Right cardiac atrium (tissue), 5 donors: Measurements from ENCODE around the gene RNF103. TPM values are rescaled to one million over a fixed set of nuclear protein-coding genes. Genes with fewer than 3 reads are reported as not detected.
"Not testable (repeated sequence)": the region's sequence is repeated elsewhere in the genome, so short reads cannot be mapped to it uniquely, and the experiment has no call there.

Experiments used
- ATAC-seq, 2 donors: fragments of 200-7000 bp; cut with Tn5 transposase; one replicate each; pipeline versions ENCODE4 v1.8.0 to v1.9.1; 2020; ENCODE audit warnings: moderate library complexity in 2 of 2, mild to moderate bottlenecking in 1 of 2
- DNase-seq, 3 donors: peaks; one replicate each; pipeline ENCODE4 v3.0.0-alpha.2; 2020
- H3K27ac ChIP-seq: one replicate; pipeline ENCODE4 v1.5.1; 2013; ENCODE audit warnings: mild to moderate bottlenecking, low read length, control low read depth, moderate library complexity
- H3K27me3 ChIP-seq: one replicate; pipeline ENCODE4 v1.6.1; 2013; ENCODE audit not compliant: control insufficient read depth, insufficient read depth
- H3K4me1 ChIP-seq: one replicate; pipeline ENCODE4 v1.6.1; 2013; ENCODE audit warnings: low read length; ENCODE audit not compliant: control insufficient read depth, insufficient read depth
- H3K4me3 ChIP-seq: one replicate; pipeline ENCODE4 v1.5.1; 2013; ENCODE audit warnings: low read length, control low read depth
- H3K9me3 ChIP-seq: one replicate; pipeline ENCODE4 v1.6.1; 2013; ENCODE audit warnings: low read length; ENCODE audit not compliant: control insufficient read depth
- WGBS: extraction: QIAGEN DNeasy Blood & Tissue Kit; methylation state at CpG from one replicate; pipeline ENCODE4 v1.1.7; 2013; 5-methylcytosine and 5-hydroxymethylcytosine counted together
- intact Hi-C, 4 donors: fragments of 100-400 bp; cut with DNase I; formaldehyde crosslinking; loops; one replicate each; pipeline versions ENCODE4 v1.11.0 to v1.14.0; 2022 to 2023
- polyA plus RNA-seq: library from polyadenylated mRNA; stranded (reverse); fragments of 200-250 nt; gene quantifications from one replicate; pipeline ENCODE4 v1.2.3, GENCODE V29; 2013
- total RNA-seq, 4 donors: library from RNA; stranded (reverse); fragmentation: NEBNext Ultra II Directional; extraction: Animal tissue kit (Norgen Biotek cat#: 25700); gene quantifications; one replicate each; pipeline ENCODE4 v1.2.1, GENCODE V29; 2021
- donor health status: healthy with polysubstance abuse.
- donor health status: DM: no; HTN: yes; CAD: no.
- donor health status: DM: no; HTN: no; CAD: no.
- donor health status: DM: no; HTN: yes; CAD: no; lungs with severe emphysema.
- donor health status: DM: yes; HTN: yes; CAD: no.

The RNF103 gene
- total and polyA plus RNA-seq, 5 donors = 37.1 to 46.2 (median 41.8) TPM

- H3K4me3 ChIP-seq = no peak overlapping the region
Measured at GRCh38 chr2:86603905-86604304, 19.8 kb downstream of the RNF103 start.

DNA sequence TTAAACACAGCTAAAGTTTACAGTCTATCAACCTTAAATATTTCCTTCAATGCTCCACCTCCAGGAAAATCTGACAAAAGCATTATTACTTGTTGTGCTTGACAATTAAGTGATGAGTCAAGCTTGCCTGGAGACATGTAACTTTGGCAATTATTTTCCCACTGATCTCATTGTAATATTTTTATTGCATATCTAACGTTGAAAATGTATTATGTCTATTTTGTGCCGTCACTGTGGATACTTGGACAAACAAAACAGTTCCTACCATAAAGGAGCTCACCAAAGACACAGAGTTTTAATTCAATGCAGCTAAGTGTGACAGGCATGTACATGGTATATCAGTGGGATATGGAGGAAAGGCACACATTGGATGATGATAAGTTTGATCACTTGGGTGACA lies 24.7 kb downstream of the RNF103 start:
- Histone ChIP-seq H3K4me3 (no peak overlapping the region), H3K9me3 (no peaks in the 10 kb centered on the region), H3K27me3 (no peaks in the 10 kb centered on the region), H3K4me1 (no peaks in the 10 kb centered on the region), H3K27ac (no peak overlapping the region)
- ATAC-seq (no peak), DNase-seq (no peak)
- WGBS = 41% methylated on average over 2 of the region's 2 CpGs
- intact Hi-C loops = no loop called here

More at GRCh38 chr2:86603905-86604304, 19.8 kb downstream of the RNF103 start:
- H3K27ac ChIP-seq = no peak overlapping the region
- intact Hi-C loops = no loop called here
- 82% methylated on average over 4 of the region's 4 CpGs for WGBS
- DNase-seq (no peak), ATAC-seq (no peak)
- no peaks in the 10 kb centered on the region for H3K9me3 ChIP-seq
- H3K4me1 ChIP-seq = no peaks in the 10 kb centered on the region
- H3K27me3 ChIP-seq = no peaks in the 10 kb centered on the region

GRCh38 chr2:86596118-86596517 lies 27.5 kb downstream of the RNF103 start:
- Histone ChIP-seq H3K27me3 (no peaks in the 10 kb centered on the region), H3K4me1 (no peaks in the 10 kb centered on the region), H3K9me3 (no peaks in the 10 kb centered on the region), H3K4me3 (no peak overlapping the region), H3K27ac (no peak overlapping the region)
- DNase-seq = no peak
- ATAC-seq = peak; percentile 62 to 72
- WGBS = 32% methylated on average over 2 of the region's 2 CpGs
- intact Hi-C loops = no loop called here

DNA sequence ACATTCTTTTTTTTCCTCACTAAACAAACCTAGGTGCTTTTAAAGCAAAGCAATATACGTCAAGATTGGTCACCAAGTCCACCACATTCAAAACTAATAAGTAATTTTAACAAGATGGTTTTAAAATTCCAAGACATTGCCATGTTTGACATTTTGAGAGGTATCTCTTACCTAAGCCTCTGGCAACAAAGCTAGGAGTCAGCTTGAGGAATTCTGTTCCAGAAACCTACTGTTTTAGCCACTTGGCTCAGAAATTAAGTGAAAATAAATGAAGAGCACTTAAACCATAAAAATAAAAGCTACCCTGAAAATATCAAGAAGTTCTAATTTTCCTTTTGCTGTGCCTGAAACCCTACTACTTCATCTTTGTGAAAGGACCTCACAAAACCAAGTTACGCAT lies 30.4 kb downstream of the RNF103 start:
- Histone ChIP-seq H3K27ac (no peak overlapping the region), H3K4me1 (no peaks in the 10 kb centered on the region), H3K27me3 (no peaks in the 10 kb centered on the region), H3K4me3 (no peak overlapping the region), H3K9me3 (no peaks in the 10 kb centered on the region)
- intact Hi-C loops = no loop called here
- ATAC-seq = no peak
- 71% methylated on average over 2 of the region's 2 CpGs for WGBS
- DNase-seq = no peak

- WGBS = 28% methylated on average over 3 of the region's 3 CpGs
- intact Hi-C loops = no loop called here
- peak overlapping the region; percentile 58 for H3K27ac ChIP-seq
Measured at GRCh38 chr2:86592547-86593230, 31.0 kb downstream of the RNF103 start.

DNA sequence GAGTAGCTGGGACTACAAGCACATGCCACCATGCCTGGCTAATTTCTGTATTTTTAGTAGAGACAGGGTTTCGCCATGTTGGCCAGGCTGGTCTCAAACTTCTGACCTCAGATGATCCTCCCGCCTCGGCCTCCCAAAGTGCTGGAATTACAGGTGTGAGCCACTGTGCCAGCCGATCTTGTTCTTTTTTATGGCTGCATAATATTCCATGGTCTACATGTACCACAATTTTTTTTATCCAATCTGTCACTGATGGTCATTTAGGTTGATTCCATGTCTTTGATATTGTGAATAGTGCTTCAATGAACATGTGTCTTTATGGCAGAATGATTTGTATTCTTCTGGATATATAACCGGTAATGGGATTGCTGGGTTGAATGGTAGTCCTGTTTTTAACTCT lies 34.0 kb downstream of the RNF103 start:
- WGBS = 96% methylated on average over 5 of the region's 5 CpGs
- ATAC-seq, H3K4me1 ChIP-seq, H3K4me3 ChIP-seq, H3K9me3 ChIP-seq, DNase-seq, intact Hi-C loops, H3K27ac ChIP-seq, H3K27me3 ChIP-seq: not testable (repeated sequence)

More at GRCh38 chr2:86592547-86593230, 31.0 kb downstream of the RNF103 start:
- Histone ChIP-seq H3K4me3 (no peak overlapping the region), H3K9me3 (no peaks in the 10 kb centered on the region), H3K27me3 (no peaks in the 10 kb centered on the region), H3K4me1 (no peaks in the 10 kb centered on the region)
- DNase-seq (peak in 2 of 3 donors; percentile 11 to 37), ATAC-seq (peak in 1 of 2 donors; percentile 64)

- DNase-seq = no peak
- peak; percentile 57 to 89 for ATAC-seq
- H3K4me3 ChIP-seq = no peak overlapping the region
- intact Hi-C loops = no loop called here
- H3K9me3 ChIP-seq = no peaks in the 10 kb centered on the region
- H3K27ac ChIP-seq = no peak overlapping the region
- no peaks in the 10 kb centered on the region for H3K4me1 ChIP-seq
- H3K27me3 ChIP-seq = no peaks in the 10 kb centered on the region
- 67% methylated on average over 2 of the region's 2 CpGs for WGBS
Measured at GRCh38 chr2:86584151-86584913, 39.3 kb downstream of the RNF103 start.

GRCh38 chr2:86580560-86580959 lies 43.1 kb downstream of the RNF103 start:
- Histone ChIP-seq H3K4me3 (no peak overlapping the region), H3K4me1 (no peaks in the 10 kb centered on the region), H3K9me3 (no peaks in the 10 kb centered on the region), H3K27ac (no peak overlapping the region), H3K27me3 (no peaks in the 10 kb centered on the region)
- DNase-seq = no peak
- intact Hi-C loops = no loop called here
- ATAC-seq = no peak

DNA sequence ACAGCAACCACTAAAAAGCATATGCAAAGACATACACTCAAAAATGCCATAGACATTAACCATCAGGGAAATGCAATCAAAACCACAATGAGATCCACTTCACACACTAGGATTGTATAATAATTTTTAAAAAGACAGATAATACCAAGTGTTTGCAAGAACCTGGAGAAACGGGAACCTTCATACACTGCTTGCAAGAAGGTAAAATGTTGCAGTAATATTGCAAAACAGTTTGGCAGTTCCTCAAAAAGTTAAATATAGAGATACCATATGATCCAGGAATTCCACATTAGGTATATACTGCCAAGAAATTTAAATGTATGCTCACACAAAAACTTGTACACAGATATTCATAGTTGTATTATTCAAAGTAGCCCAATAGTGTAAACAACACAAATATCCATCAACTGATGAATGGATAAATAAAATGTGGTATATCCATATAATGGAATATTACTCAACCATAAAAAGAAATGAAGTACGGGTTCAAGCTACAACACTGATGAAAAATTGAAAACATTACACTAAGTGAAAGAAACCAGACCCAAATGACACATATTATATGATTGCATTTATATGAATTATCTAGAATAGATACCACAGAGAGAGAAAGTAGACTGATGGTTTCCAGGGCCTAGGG lies 45.7 kb downstream of the RNF103 start:
- intact Hi-C loops = no loop called here
- ATAC-seq = no peak
- H3K4me1 ChIP-seq = no peaks in the 10 kb centered on the region

DNA sequence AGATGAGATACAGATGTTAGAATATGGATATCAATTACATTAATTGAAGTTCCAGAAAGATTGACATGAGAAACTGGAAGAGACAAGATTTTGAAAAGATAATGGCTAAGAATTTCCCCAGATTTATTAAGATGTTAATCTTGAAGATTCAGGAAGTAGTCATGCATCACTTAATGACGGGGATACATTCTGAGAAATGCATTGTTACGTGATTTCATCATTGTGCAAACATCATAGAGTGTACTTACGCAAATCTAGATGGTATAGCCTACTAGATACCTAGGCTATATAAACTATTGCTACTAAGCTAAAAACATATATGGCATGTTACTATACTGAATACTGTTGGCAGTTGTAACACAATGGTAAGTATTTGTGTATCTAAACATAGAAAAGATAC lies 53.6 kb downstream of the RNF103 start:
- no peaks in the 10 kb centered on the region for H3K9me3 ChIP-seq
- no peak for ATAC-seq
- 79% methylated on average over 3 of the region's 3 CpGs for WGBS
- intact Hi-C loops = no loop called here
- no peaks in the 10 kb centered on the region for H3K4me1 ChIP-seq
- no peak overlapping the region for H3K27ac ChIP-seq
- H3K4me3 ChIP-seq = no peak overlapping the region
- H3K27me3 ChIP-seq = no peaks in the 10 kb centered on the region
- no peak for DNase-seq

More for the DNA sequence above, 45.7 kb downstream of the RNF103 start:
- Histone ChIP-seq H3K27ac (no peak overlapping the region), H3K27me3 (no peaks in the 10 kb centered on the region), H3K4me3 (no peak overlapping the region), H3K9me3 (no peaks in the 10 kb centered on the region)
- 91% methylated on average over 2 of the region's 2 CpGs for WGBS
- DNase-seq = no peak

DNA sequence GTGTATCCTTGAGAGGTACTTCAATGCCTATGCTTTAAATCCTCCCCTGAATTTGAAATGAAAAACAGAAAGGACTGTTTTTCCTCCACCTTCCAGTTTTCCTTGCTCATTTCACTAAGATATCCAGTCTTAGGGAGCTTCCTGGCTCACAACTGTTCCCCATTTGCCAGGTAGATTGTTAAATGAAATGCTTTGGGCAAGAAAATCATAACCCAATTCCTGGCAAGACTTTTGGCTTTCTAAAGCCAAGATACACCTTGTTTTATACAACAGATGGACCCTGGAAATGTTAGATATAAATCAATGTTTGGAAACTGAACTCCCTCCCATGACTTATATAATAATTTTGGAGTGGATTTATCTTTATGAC lies 56.9 kb downstream of the RNF103 start:
- no peak overlapping the region for H3K4me3 ChIP-seq
- no peak for ATAC-seq
- no peaks in the 10 kb centered on the region for H3K27me3 ChIP-seq
- no peaks in the 10 kb centered on the region for H3K9me3 ChIP-seq
- H3K27ac ChIP-seq = no peak overlapping the region
- DNase-seq = no peak
- no peaks in the 10 kb centered on the region for H3K4me1 ChIP-seq
- intact Hi-C loops = loop anchor here in 1 of 4 donors (10.0 kb wide), 1 partner anchor 58 kb away; the partner anchor contains the start of gene RNF103
